ENCODE measurements around the gene CNTN5.

- TF ChIP-seq POLR2A (IDR thresholded peaks at IDR 0.05; ENCODE audit: low read depth, low read length) (no peak), ZNF24 (IDR thresholded peaks at IDR 0.05) (no peak), FOS (IDR thresholded peaks at IDR 0.05; ENCODE audit: borderline replicate concordance, extremely low read depth, insufficient read length) (no peak), CTCF (IDR thresholded peaks at IDR 0.05 in 2 of 3, conservative IDR thresholded peaks at IDR 0.05 in 1 of 3; ENCODE audit: control insufficient read depth in 2 of 3, extremely low read depth in 1 of 3, insufficient read depth in 1 of 3, low read depth in 3 of 3, low read length in 3 of 3) (no peak), SRF (IDR thresholded peaks at IDR 0.05; ENCODE audit: low read depth in 2 of 2, low read length in 2 of 2) (no peak), BHLHE40 (IDR thresholded peaks at IDR 0.05; ENCODE audit: borderline replicate concordance in 1 of 2, low read depth in 2 of 2, low read length in 1 of 2) (no peak), HDAC6 (IDR thresholded peaks at IDR 0.05; ENCODE audit: unreplicated experiment) (no peak), ETV6 (conservative IDR thresholded peaks at IDR 0.05 in 1 of 2, IDR thresholded peaks at IDR 0.05 in 1 of 2; ENCODE audit: borderline replicate concordance in 1 of 2, low read depth in 1 of 2) (no peak), SUZ12 (IDR thresholded peaks at IDR 0.05; ENCODE audit: unreplicated experiment) (no peak), NBN (IDR thresholded peaks at IDR 0.05) (no peak), SMAD1 (IDR thresholded peaks at IDR 0.05; ENCODE audit: low read depth, partially characterized antibody) (no peak), MTA3 (IDR thresholded peaks at IDR 0.05; ENCODE audit: borderline replicate concordance, low read length) (no peak)
These were observed 697.5 kb downstream of the CNTN5 start for GRCh38 chr11:99718291-99718690.
